Endothelial cell of umbilical vein (primary cell): Measurements from ENCODE around the gene UTS2R. TPM values are rescaled to one million over a fixed set of nuclear protein-coding genes. Genes with fewer than 3 reads are reported as not detected.

Experiments used
- BruUV-seq: library from RNA; stranded (reverse); fragments of 400-500 nt; replicated peaks from 2 replicates; lab custom pipeline; 2021; lab: Mats Ljungman, UMichigan
- CTCF ChIA-PET: fragments of 300-600, 350-600 bp; sonication (Branson Sonifier 250); formaldehyde crosslinking; loops from one replicate; lab custom pipeline; 2021; ENCODE audit warnings: antibody characterized with exemption, inconsistent platforms; lab: Charles Lee
- POLR2A ChIA-PET: fragments of 300-600, 350-600 bp; sonication (Branson Sonifier 250); formaldehyde crosslinking; loops from one replicate; lab custom pipeline; 2021; ENCODE audit warnings: antibody characterized with exemption, inconsistent platforms; lab: Charles Lee
- DNase-seq: peaks from one replicate; pipeline ENCODE4 v3.0.0-alpha.2; 2011; ENCODE audit warnings: low read depth, low spot score
- FAIRE-seq: peaks from 2 replicates; lab custom pipeline; 2011; peaks lifted over from hg19 to GRCh38; lab: Jason Lieb, UNC
- H2AFZ ChIP-seq: 2 replicates; pipeline ENCODE4 v1.6.0; 2012; ENCODE audit warnings: low read depth, low read length, control low read depth, inconsistent platforms
- H3K27ac ChIP-seq: 2 replicates; pipeline ENCODE4 v1.5.1; 2011; ENCODE audit warnings: low read depth, mild to moderate bottlenecking, control low read depth, low read length, moderate library complexity; ENCODE audit not compliant: insufficient read depth
- H3K27me3 ChIP-seq, 2 experiments: 2 replicates each; pipeline versions ENCODE4 v1.6.0 to v1.6.1; 2011; ENCODE audit warnings: low read length in 2 of 2, mixed read lengths in 1 of 2; ENCODE audit not compliant: control insufficient read depth in 2 of 2, insufficient read depth in 2 of 2
- H3K36me3 ChIP-seq, 2 experiments: 2 replicates in 1 of 2; 3 replicates in 1 of 2; pipeline ENCODE4 v1.5.1; 2011; ENCODE audit warnings: low read length in 2 of 2, mild to moderate bottlenecking in 1 of 2, moderate library complexity in 1 of 2; ENCODE audit not compliant: control insufficient read depth in 2 of 2, insufficient read depth in 2 of 2; ENCODE audit errors: extremely low read depth in 1 of 2
- H3K4me1 ChIP-seq: 3 replicates; pipeline ENCODE4 v1.5.1; 2011; ENCODE audit warnings: mild to moderate bottlenecking, low read length; ENCODE audit not compliant: control insufficient read depth, insufficient read depth; ENCODE audit errors: extremely low read depth
- H3K4me2 ChIP-seq: 2 replicates; pipeline ENCODE4 v1.6.1; 2011; ENCODE audit warnings: low read length, control low read depth, mixed read lengths; ENCODE audit not compliant: insufficient read depth
- H3K4me3 ChIP-seq, 3 experiments: fragments of 200-600 bp in 1 of 3; sonication (generic), shearing (Covaris generic) in 1 of 3; replicated peaks in 1 of 3; 2 replicates each; pipeline ENCODE4 v1.5.1; 2011 to 2016; ENCODE audit warnings: control low read depth in 3 of 3, low read length in 3 of 3, mild to moderate bottlenecking in 2 of 3, inconsistent platforms in 1 of 3, low read depth in 1 of 3, moderate library complexity in 1 of 3; ENCODE audit not compliant: insufficient read depth in 1 of 3
- H3K79me2 ChIP-seq: 2 replicates; pipeline ENCODE4 v1.6.0; 2012; ENCODE audit warnings: low read length, inconsistent platforms; ENCODE audit not compliant: control insufficient read depth, insufficient read depth
- H3K9ac ChIP-seq: replicated peaks from 2 replicates; pipeline ENCODE3; 2011; ENCODE audit warnings: low read length, control low read depth; ENCODE audit not compliant: insufficient read depth; ENCODE audit errors: extremely low read depth
- H3K9me1 ChIP-seq: replicated peaks from 3 replicates; pipeline ENCODE4 v1.6.0; 2011; ENCODE audit warnings: mild to moderate bottlenecking, low read length; ENCODE audit not compliant: control insufficient read depth, insufficient read depth; ENCODE audit errors: extremely low read depth
- H3K9me3 ChIP-seq: replicated peaks from 2 replicates; pipeline ENCODE4 v1.5.1; 2012; ENCODE audit warnings: low read length, inconsistent platforms; ENCODE audit not compliant: control insufficient read depth, insufficient read depth
- H4K20me1 ChIP-seq: replicated peaks from 2 replicates; pipeline ENCODE3; 2011; ENCODE audit warnings: mild to moderate bottlenecking, low read length; ENCODE audit not compliant: control insufficient read depth, insufficient read depth; ENCODE audit errors: extremely low read depth
- CTCF ChIP-seq, 2 donors: IDR thresholded peaks; 1 replicate in 1 of 2; 2 replicates in 1 of 2; pipeline ENCODE4 v1.5.1; 2011; ENCODE audit warnings: low read length in 2 of 2, mild to moderate bottlenecking in 2 of 2, moderate library complexity in 2 of 2, control low read depth in 1 of 2, inconsistent platforms in 1 of 2, low read depth in 1 of 2; ENCODE audit not compliant: insufficient read depth in 1 of 2; ENCODE audit errors: extremely low read depth in 1 of 2
- EZH2 ChIP-seq: IDR thresholded peaks from 2 replicates; pipeline ENCODE4 v1.6.1; 2012; ENCODE audit warnings: borderline replicate concordance, low read depth, mild to moderate bottlenecking, moderate library complexity, low read length, inconsistent platforms; ENCODE audit not compliant: severe bottlenecking
- JUN ChIP-seq: IDR thresholded peaks from 2 replicates; pipeline ENCODE4 v1.6.1; 2011; ENCODE audit warnings: borderline replicate concordance, low read depth; ENCODE audit not compliant: insufficient read length, insufficient read depth
- POLR2A ChIP-seq: IDR thresholded peaks from 2 replicates; pipeline ENCODE4 v1.6.1; 2012; ENCODE audit warnings: low read depth, mild to moderate bottlenecking, control low read depth, low read length
- POLR2AphosphoS5 ChIP-seq: IDR thresholded peaks from 2 replicates; pipeline ENCODE4 v1.6.1; 2012; ENCODE audit warnings: low read depth, mild to moderate bottlenecking, control low read depth, low read length, moderate library complexity; ENCODE audit not compliant: insufficient read depth
- dilution Hi-C: fragments of 300-500 bp; cut with MboI; formaldehyde crosslinking; loops from one replicate; pipeline ENCODE4 v1.15.0; 2019; ENCODE audit warnings: low sequenced_read_pairs; ENCODE audit not compliant: extremely low pct_ligation_motif_present
- intact Hi-C: fragments of 100-400 bp; cut with micrococcal nuclease; formaldehyde crosslinking; loops from one replicate; pipeline ENCODE4 v1.10.0; 2022
- polyA plus RNA-seq, 4 experiments: library from polyadenylated mRNA; depleted of rRNA in 3 of 4; stranded (reverse) in 3 of 4; unstranded in 1 of 4; fragments of >200 nt; gene quantifications; 2 replicates each; pipeline versions ENCODE4 v1.2.1 to v1.2.3, GENCODE V29; 2011 to 2012; ENCODE audit warnings: missing spikeins in 1 of 4
- total RNA-seq: library from RNA; stranded (reverse); gene quantifications from 2 replicates; pipeline ENCODE4 v1.2.3, GENCODE V29; 2021

UTS2R gene
- total and polyA plus RNA-seq, 2 donors (not counting 3 experiments of a cell fraction or from before 2014, with no cell fraction given), result not detected

GRCh38 chr17:82351713-82352488 is 19.7 kb upstream of the UTS2R start:
- no peaks in the 10 kb centered on the region for H3K9me3 ChIP-seq
- DNase-seq (peak; percentile 85), FAIRE-seq (peak; percentile 96)
- H3K9me1 ChIP-seq, result no peaks in the 10 kb centered on the region
- dilution Hi-C loops, result no loop called here
- no peak overlapping the region for H3K4me2 ChIP-seq
- ChIA-PET POLR2A (interaction anchor here (0.7 kb wide), 1 partner anchor 390 kb away, joined by 4 read pairs; no protein-coding TSS in a partner anchor), CTCF (interaction anchor here (0.8 to 2.4 kb wide), 9 partner anchors 9 to 430 kb away, joined by 3 to 7 read pairs (median 5); no protein-coding TSS in a partner anchor)
- H3K4me1 ChIP-seq, result no peaks in the 10 kb centered on the region
- intact Hi-C loops, result loop anchor here (1.0 to 2.0 kb wide), 5 partner anchors 62 to 423 kb away; no protein-coding TSS in a partner anchor
- TF ChIP-seq CTCF (IDR thresholded peaks at IDR 0.05; ENCODE audit: extremely low read depth in 1 of 2, insufficient read depth in 1 of 2, low read depth in 1 of 2, low read length in 2 of 2), result peak; percentile 93 to 96
- no peak for TF ChIP-seq POLR2A
- H3K79me2 ChIP-seq, result no peaks in the 10 kb centered on the region
- H2AFZ ChIP-seq, result no peak overlapping the region
- no peaks in the 10 kb centered on the region for H3K27me3 ChIP-seq
- H3K9ac ChIP-seq, result no peak overlapping the region
- H4K20me1 ChIP-seq, result no peaks in the 10 kb centered on the region
- no peak overlapping the region for H3K4me3 ChIP-seq
- H3K27ac ChIP-seq, result no peak overlapping the region
- BruUV-seq, result no TSS peak
- H3K36me3 ChIP-seq, result no peaks in the 10 kb centered on the region

GRCh38 chr17:82353484-82353883 is 18.1 kb upstream of the UTS2R start:
- Histone ChIP-seq H3K4me1 (no peaks in the 10 kb centered on the region), H3K9me1 (no peaks in the 10 kb centered on the region), H3K79me2 (no peaks in the 10 kb centered on the region), H3K27ac (no peak overlapping the region), H3K9me3 (no peaks in the 10 kb centered on the region), H3K4me3 (no peak overlapping the region), H3K4me2 (no peak overlapping the region), H3K36me3 (no peaks in the 10 kb centered on the region), H3K27me3 (no peaks in the 10 kb centered on the region), H2AFZ (no peak overlapping the region), H4K20me1 (no peaks in the 10 kb centered on the region), H3K9ac (no peak overlapping the region)
- dilution Hi-C loops, result no loop called here
- ChIA-PET CTCF (no interaction called here), POLR2A (no interaction called here)
- TF ChIP-seq POLR2AphosphoS5 (no peak), EZH2 (no peak), CTCF (IDR thresholded peaks at IDR 0.05; ENCODE audit: extremely low read depth in 1 of 2, insufficient read depth in 1 of 2, low read depth in 1 of 2, low read length in 2 of 2) (no peak), POLR2A (no peak), JUN (no peak)
- no peak for DNase-seq
- no TSS peak for BruUV-seq
- no peak for FAIRE-seq
- intact Hi-C loops, result loop anchor here (2.0 kb wide), 1 partner anchor 421 kb away; no protein-coding TSS in a partner anchor
